IMR-90 (cell line): ENCODE data around the gene NFIA. TPM values are rescaled to one million over a fixed set of nuclear protein-coding genes. Genes with fewer than 3 reads are reported as not detected.

ENCODE experiments used
- ATAC-seq: fragments of 200-7000 bp; cut with Tn5 transposase; 2 replicates; pipeline ENCODE4 v1.9.1; 2020; ENCODE audit warnings: low read depth, mild to moderate bottlenecking, moderate library complexity
- BruUV-seq: library from RNA; stranded (reverse); fragments of 400-500 nt; replicated peaks from 2 replicates; lab custom pipeline; 2021; lab: Mats Ljungman, UMichigan
- CTCF ChIA-PET: fragments of 300-600 bp; formaldehyde crosslinking; extraction: SDS; loops from one replicate; lab custom pipeline; 2021; ENCODE audit warnings: antibody characterized with exemption; lab: Yijun Ruan, JAX
- POLR2A ChIA-PET: fragments of 300-600 bp; sonication (Branson Sonifier 250); formaldehyde crosslinking; loops from one replicate; lab custom pipeline; 2022; ENCODE audit warnings: antibody characterized with exemption; ENCODE audit not compliant: unreplicated experiment; lab: Charles Lee
- DNase-seq: peaks from one replicate; pipeline ENCODE4 v3.0.0; 2013
- H2AFZ ChIP-seq: replicated peaks from 2 replicates; pipeline ENCODE3; 2013; ENCODE audit warnings: low read length, mild to moderate bottlenecking; ENCODE audit not compliant: poor library complexity
- H2AK5ac ChIP-seq: 2 replicates; pipeline ENCODE4 v1.6.1; 2013; ENCODE audit warnings: low read depth, low read length, inconsistent platforms
- H2AK9ac ChIP-seq: replicated peaks from 2 replicates; pipeline ENCODE3; 2013; ENCODE audit warnings: mild to moderate bottlenecking, low read depth, low read length, moderate library complexity; ENCODE audit not compliant: poor library complexity
- H2BK120ac ChIP-seq: 2 replicates; pipeline ENCODE4 v1.6.1; 2013; ENCODE audit warnings: low read depth, low read length, inconsistent platforms
- H2BK15ac ChIP-seq: 3 replicates; pipeline ENCODE4 v1.6.1; 2013; ENCODE audit warnings: low read depth, low read length, inconsistent platforms
- H2BK20ac ChIP-seq: 2 replicates; pipeline ENCODE4 v1.6.1; 2013; ENCODE audit warnings: low read depth, mild to moderate bottlenecking, inconsistent platforms, low read length, moderate library complexity
- H2BK5ac ChIP-seq: 2 replicates; pipeline ENCODE4 v1.6.1; 2013; ENCODE audit warnings: mild to moderate bottlenecking, low read depth, low read length, inconsistent platforms; ENCODE audit not compliant: poor library complexity, severe bottlenecking
- H3K14ac ChIP-seq: replicated peaks from 2 replicates; pipeline ENCODE4 v1.6.1; 2013; ENCODE audit warnings: low read depth, low read length, inconsistent platforms
- H3K18ac ChIP-seq: 2 replicates; pipeline ENCODE4 v1.6.1; 2013; ENCODE audit warnings: low read depth, low read length, control low read depth
- H3K23ac ChIP-seq: 2 replicates; pipeline ENCODE4 v1.6.1; 2013; ENCODE audit warnings: low read depth, low read length, inconsistent platforms
- H3K27ac ChIP-seq: 2 replicates; pipeline ENCODE4 v1.5.1; 2013; ENCODE audit warnings: mild to moderate bottlenecking, control low read depth, low read length; ENCODE audit not compliant: insufficient read depth
- H3K27me3 ChIP-seq: 2 replicates; pipeline ENCODE4 v1.6.1; 2013; ENCODE audit warnings: low read length; ENCODE audit not compliant: control insufficient read depth, insufficient read depth
- H3K36me3 ChIP-seq: 2 replicates; pipeline ENCODE4 v1.6.1; 2013; ENCODE audit warnings: low read length, mixed read lengths; ENCODE audit not compliant: control insufficient read depth, insufficient read depth
- H3K4ac ChIP-seq: 2 replicates; pipeline ENCODE4 v1.6.1; 2013; ENCODE audit warnings: low read depth, low read length, inconsistent platforms
- H3K4me1 ChIP-seq: 2 replicates; pipeline ENCODE4 v1.6.1; 2013; ENCODE audit warnings: low read length, mixed read lengths; ENCODE audit not compliant: control insufficient read depth, insufficient read depth
- H3K4me2 ChIP-seq: 2 replicates; pipeline ENCODE4 v1.6.1; 2013; ENCODE audit warnings: low read depth, mild to moderate bottlenecking, control low read depth, low read length, moderate library complexity
- H3K4me3 ChIP-seq: 2 replicates; pipeline ENCODE4 v1.5.1; 2013; ENCODE audit warnings: low read depth, mild to moderate bottlenecking, control low read depth, low read length, moderate library complexity; ENCODE audit not compliant: insufficient read depth
- H3K56ac ChIP-seq: 2 replicates; pipeline ENCODE4 v1.6.1; 2013; ENCODE audit warnings: low read length, inconsistent platforms; ENCODE audit not compliant: insufficient read depth; ENCODE audit errors: extremely low read depth
- H3K79me1 ChIP-seq, 2 experiments: 2 replicates each; pipeline ENCODE4 v1.6.1; 2013; ENCODE audit warnings: low read length in 2 of 2, inconsistent platforms in 1 of 2, low read depth in 1 of 2
- H3K9ac ChIP-seq: 2 replicates; pipeline ENCODE4 v1.6.1; 2013; ENCODE audit warnings: low read depth, low read length, control low read depth
- H3K9me1 ChIP-seq: 2 replicates; pipeline ENCODE4 v1.6.1; 2013; ENCODE audit warnings: low read length, inconsistent platforms; ENCODE audit not compliant: insufficient read depth
- H3K9me3 ChIP-seq: 2 replicates; pipeline ENCODE4 v1.6.1; 2013; ENCODE audit warnings: low read length; ENCODE audit not compliant: control insufficient read depth, insufficient read depth
- H4K20me1 ChIP-seq: 2 replicates; pipeline ENCODE4 v1.6.1; 2013; ENCODE audit warnings: low read length, inconsistent platforms; ENCODE audit not compliant: insufficient read depth
- H4K5ac ChIP-seq: 2 replicates; pipeline ENCODE4 v1.6.1; 2013; ENCODE audit warnings: mild to moderate bottlenecking, low read depth, low read length, control low read depth
- H4K8ac ChIP-seq, 2 experiments: 2 replicates each; pipeline ENCODE4 v1.6.1; 2013; ENCODE audit warnings: low read depth in 2 of 2, low read length in 2 of 2, control low read depth in 1 of 2, inconsistent platforms in 1 of 2
- H4K91ac ChIP-seq: 2 replicates; pipeline ENCODE4 v1.6.1; 2013; ENCODE audit warnings: low read depth, low read length, inconsistent platforms; ENCODE audit not compliant: insufficient read depth
- BHLHE40 ChIP-seq: fragments of 150-350 bp; IDR thresholded peaks from 2 replicates; pipeline ENCODE4 v1.6.1; 2016; ENCODE audit warnings: mild to moderate bottlenecking, low read depth, low read length
- CEBPB ChIP-seq: IDR thresholded peaks from 2 replicates; pipeline ENCODE4 v1.6.1; 2012; ENCODE audit warnings: low read depth, low read length, improper control_type of control experiment
- CHD1 ChIP-seq: IDR thresholded peaks from 2 replicates; pipeline ENCODE4 v1.6.1; 2012; ENCODE audit warnings: low read depth, low read length, improper control_type of control experiment
- FOS ChIP-seq: fragments of 150-350 bp; IDR thresholded peaks from 2 replicates; pipeline ENCODE4 v1.6.1; 2016; ENCODE audit warnings: low read depth, low read length
- MAFK ChIP-seq: IDR thresholded peaks from 2 replicates; pipeline ENCODE4 v1.6.1; 2012; ENCODE audit warnings: low read depth, low read length, improper control_type of control experiment
- MAZ ChIP-seq: IDR thresholded peaks from 2 replicates; pipeline ENCODE4 v1.6.1; 2012; ENCODE audit warnings: low read depth, mild to moderate bottlenecking, low read length, improper control_type of control experiment, moderate library complexity, borderline replicate concordance
- MXI1 ChIP-seq: IDR thresholded peaks from 2 replicates; pipeline ENCODE4 v1.6.1; 2012; ENCODE audit warnings: low read depth, mild to moderate bottlenecking, low read length, moderate library complexity, borderline replicate concordance
- NFE2L2 ChIP-seq: fragments of 150-350 bp; IDR thresholded peaks from 2 replicates; pipeline ENCODE4 v1.6.1; 2016; ENCODE audit warnings: low read depth, mild to moderate bottlenecking, low read length
- POLR2A ChIP-seq: IDR thresholded peaks from 2 replicates; pipeline ENCODE4 v1.6.1; 2012; ENCODE audit warnings: mild to moderate bottlenecking, low read depth, low read length
- RAD21 ChIP-seq: IDR thresholded peaks from 2 replicates; pipeline ENCODE4 v1.6.1; 2012; ENCODE audit warnings: low read length, improper control_type of control experiment
- RCOR1 ChIP-seq: IDR thresholded peaks from 2 replicates; pipeline ENCODE4 v1.6.1; 2012; ENCODE audit warnings: mild to moderate bottlenecking, low read length, improper control_type of control experiment; ENCODE audit not compliant: insufficient replicate concordance
- RFX5 ChIP-seq: IDR thresholded peaks from 2 replicates; pipeline ENCODE4 v1.8.0; 2012; ENCODE audit warnings: low read depth, mild to moderate bottlenecking, low read length, moderate library complexity
- SMC3 ChIP-seq: fragments of 150-350 bp; IDR thresholded peaks from 2 replicates; pipeline ENCODE4 v1.6.1; 2016; ENCODE audit warnings: low read depth, mild to moderate bottlenecking, antibody characterized with exemption, low read length, moderate library complexity
- WGBS, 2 experiments: methylation state at CpG; one replicate each; pipeline versions ENCODE4 v1.1.5 to v1.1.7; 2013; ENCODE audit warnings: missing lambda C conversion rate in 2 of 2; ENCODE audit not compliant: insufficient read length in 1 of 2; ENCODE audit errors: extremely low coverage in 2 of 2; 5-methylcytosine and 5-hydroxymethylcytosine counted together
- dilution Hi-C: fragments of 300-500 bp; cut with HindIII; formaldehyde crosslinking; loops from one replicate; pipeline ENCODE4 v1.14.3; 2018; ENCODE audit warnings: low sequenced_read_pairs; ENCODE audit not compliant: unreplicated experiment
- in situ Hi-C: fragments of 300-500 bp; cut with MboI; formaldehyde crosslinking; loops from 3 replicates; pipeline ENCODE4 v1.14.3; 2019; ENCODE audit warnings: low sequenced_read_pairs, inconsistent platforms, mixed read lengths
- intact Hi-C: fragments of 100-400 bp; cut with micrococcal nuclease; formaldehyde crosslinking; loops from 2 replicates; pipeline ENCODE4 v1.10.0; 2022
- polyA plus RNA-seq, 3 experiments: library from polyadenylated mRNA; depleted of rRNA; stranded (reverse); fragments of >200 nt; gene quantifications; 2 replicates each; pipeline ENCODE4 v1.2.3, GENCODE V29; 2012; ENCODE audit warnings: low replicate concordance in 1 of 3
- total RNA-seq: library from RNA; depleted of rRNA; stranded (reverse); fragments of >200 nt; gene quantifications from 2 replicates; pipeline ENCODE4 v1.2.3, GENCODE V29; 2012
- TF ChIP-seq, protein P1 (sequence below): fragments of 150-350 bp; IDR thresholded peaks from 2 replicates; pipeline ENCODE4 v1.6.1; 2017; ENCODE audit warnings: mild to moderate bottlenecking, antibody characterized with exemption, low read length, low read depth
- TF ChIP-seq, protein P2 (sequence below): fragments of 150-350 bp; IDR thresholded peaks from 2 replicates; pipeline ENCODE4 v1.6.1; 2016; ENCODE audit warnings: low read depth, mild to moderate bottlenecking, low read length, moderate library complexity, borderline replicate concordance
- TF ChIP-seq, protein P3 (sequence below): conservative IDR thresholded peaks from 2 replicates; pipeline ENCODE4 v1.5.1; 2012; ENCODE audit warnings: mild to moderate bottlenecking, low read depth, low read length, improper control_type of control experiment

NFIA gene
- total and polyA plus RNA-seq, 2 of the 4 experiments (the other 2 are of a cell fraction): 1.6 to 2.2 TPM

DNA sequence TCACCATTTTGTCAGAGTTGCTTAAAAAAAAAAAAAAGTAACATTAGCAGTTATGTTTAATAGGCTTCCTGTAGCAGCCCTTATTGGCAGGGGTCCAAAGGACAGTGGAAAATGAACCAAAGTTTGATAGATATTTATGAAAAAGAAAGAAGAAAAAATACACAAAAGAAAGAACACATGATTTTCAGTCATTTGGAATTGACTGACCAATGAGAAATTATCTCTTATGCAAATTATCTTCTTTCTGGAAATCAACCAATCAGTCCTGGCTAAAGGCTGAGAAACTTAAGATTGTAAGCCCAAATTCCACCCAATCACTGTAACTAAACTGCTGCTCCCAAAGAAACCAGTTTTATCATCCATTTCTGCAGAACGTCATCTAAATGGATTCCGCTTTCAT, 360.2 kb downstream of the NFIA start:
- dilution Hi-C loops (no loop called here), intact Hi-C loops (no loop called here)

More for the DNA sequence above, 360.2 kb downstream of the NFIA start:
- no peak overlapping the region for H2BK15ac ChIP-seq
- H4K5ac ChIP-seq: no peak overlapping the region
- no peaks in the 10 kb centered on the region for H3K4me1 ChIP-seq
- H3K18ac ChIP-seq: no peak overlapping the region
- no peaks in the 10 kb centered on the region for H3K9me1 ChIP-seq
- no peak overlapping the region for H3K14ac ChIP-seq
- POLR2A ChIA-PET: no interaction called here
- no CpG with 5 or more reads among the region's 2 CpGs for WGBS, 2 experiments
- H3K4me3 ChIP-seq: no peak overlapping the region
- in situ Hi-C loops: no loop called here
- no peak overlapping the region for H2AFZ ChIP-seq
- no peak overlapping the region for H2BK5ac ChIP-seq
- H3K27me3 ChIP-seq: no peaks in the 10 kb centered on the region
- H2AK5ac ChIP-seq: no peak overlapping the region
- H4K8ac ChIP-seq: no peak overlapping the region
- BruUV-seq: no TSS peak
- no peak overlapping the region for H3K23ac ChIP-seq
- H3K79me1 ChIP-seq: no peaks in the 10 kb centered on the region
- CTCF ChIA-PET: no interaction called here
- TF ChIP-seq, protein P1, sequence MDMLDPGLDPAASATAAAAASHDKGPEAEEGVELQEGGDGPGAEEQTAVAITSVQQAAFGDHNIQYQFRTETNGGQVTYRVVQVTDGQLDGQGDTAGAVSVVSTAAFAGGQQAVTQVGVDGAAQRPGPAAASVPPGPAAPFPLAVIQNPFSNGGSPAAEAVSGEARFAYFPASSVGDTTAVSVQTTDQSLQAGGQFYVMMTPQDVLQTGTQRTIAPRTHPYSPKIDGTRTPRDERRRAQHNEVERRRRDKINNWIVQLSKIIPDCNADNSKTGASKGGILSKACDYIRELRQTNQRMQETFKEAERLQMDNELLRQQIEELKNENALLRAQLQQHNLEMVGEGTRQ: no peak
- TF ChIP-seq FOS (no peak), RFX5 (no peak), CEBPB (no peak), RCOR1 (no peak), CHD1 (no peak), MXI1 (no peak), POLR2A (no peak), RAD21 (no peak), BHLHE40 (no peak), NFE2L2 (no peak), MAZ (no peak), MAFK (no peak), SMC3 (no peak)
- TF ChIP-seq, protein P2, sequence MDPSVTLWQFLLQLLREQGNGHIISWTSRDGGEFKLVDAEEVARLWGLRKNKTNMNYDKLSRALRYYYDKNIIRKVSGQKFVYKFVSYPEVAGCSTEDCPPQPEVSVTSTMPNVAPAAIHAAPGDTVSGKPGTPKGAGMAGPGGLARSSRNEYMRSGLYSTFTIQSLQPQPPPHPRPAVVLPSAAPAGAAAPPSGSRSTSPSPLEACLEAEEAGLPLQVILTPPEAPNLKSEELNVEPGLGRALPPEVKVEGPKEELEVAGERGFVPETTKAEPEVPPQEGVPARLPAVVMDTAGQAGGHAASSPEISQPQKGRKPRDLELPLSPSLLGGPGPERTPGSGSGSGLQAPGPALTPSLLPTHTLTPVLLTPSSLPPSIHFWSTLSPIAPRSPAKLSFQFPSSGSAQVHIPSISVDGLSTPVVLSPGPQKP: no peak
- TF ChIP-seq, protein P3, sequence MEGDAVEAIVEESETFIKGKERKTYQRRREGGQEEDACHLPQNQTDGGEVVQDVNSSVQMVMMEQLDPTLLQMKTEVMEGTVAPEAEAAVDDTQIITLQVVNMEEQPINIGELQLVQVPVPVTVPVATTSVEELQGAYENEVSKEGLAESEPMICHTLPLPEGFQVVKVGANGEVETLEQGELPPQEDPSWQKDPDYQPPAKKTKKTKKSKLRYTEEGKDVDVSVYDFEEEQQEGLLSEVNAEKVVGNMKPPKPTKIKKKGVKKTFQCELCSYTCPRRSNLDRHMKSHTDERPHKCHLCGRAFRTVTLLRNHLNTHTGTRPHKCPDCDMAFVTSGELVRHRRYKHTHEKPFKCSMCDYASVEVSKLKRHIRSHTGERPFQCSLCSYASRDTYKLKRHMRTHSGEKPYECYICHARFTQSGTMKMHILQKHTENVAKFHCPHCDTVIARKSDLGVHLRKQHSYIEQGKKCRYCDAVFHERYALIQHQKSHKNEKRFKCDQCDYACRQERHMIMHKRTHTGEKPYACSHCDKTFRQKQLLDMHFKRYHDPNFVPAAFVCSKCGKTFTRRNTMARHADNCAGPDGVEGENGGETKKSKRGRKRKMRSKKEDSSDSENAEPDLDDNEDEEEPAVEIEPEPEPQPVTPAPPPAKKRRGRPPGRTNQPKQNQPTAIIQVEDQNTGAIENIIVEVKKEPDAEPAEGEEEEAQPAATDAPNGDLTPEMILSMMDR: no peak
- H3K9me3 ChIP-seq: no peaks in the 10 kb centered on the region
- H2BK20ac ChIP-seq: no peak overlapping the region
- no peak for ATAC-seq
- H4K91ac ChIP-seq: no peak overlapping the region
- H2AK9ac ChIP-seq: no peak overlapping the region
- H3K9ac ChIP-seq: no peak overlapping the region
- H4K20me1 ChIP-seq: no peaks in the 10 kb centered on the region
- no peaks in the 10 kb centered on the region for H3K36me3 ChIP-seq
- no peak overlapping the region for H3K56ac ChIP-seq
- H3K27ac ChIP-seq: no peak overlapping the region
- H2BK120ac ChIP-seq: no peak overlapping the region
- H3K4me2 ChIP-seq: no peak overlapping the region
- no peak overlapping the region for H3K4ac ChIP-seq
- no peak for DNase-seq
